Left lung (tissue), 14 donors: ENCODE measurements around the gene RFK. TPM values are rescaled to one million over a fixed set of nuclear protein-coding genes. Genes with fewer than 3 reads are reported as not detected.

Experiments
- ATAC-seq: fragments of 200-7000 bp; cut with Tn5 transposase; one replicate; pipeline ENCODE4 v1.9.1; 2020; ENCODE audit warnings: moderate library complexity
- DNase-seq, 4 donors: peaks; one replicate each; pipeline ENCODE4 v3.0.0-alpha.2; 2013 to 2020
- H3K27ac ChIP-seq, 2 donors: fragments of 200-600 bp; sonication (generic) in 1 of 2; one replicate each; pipeline versions ENCODE4 v1.5.0 to v1.8.0; 2020 to 2021
- H3K27me3 ChIP-seq, 2 donors: fragments of 200-600 bp; sonication (generic) in 1 of 2; one replicate each; pipeline versions ENCODE4 v1.5.0 to v1.8.0; 2020 to 2021
- H3K36me3 ChIP-seq, 2 donors: fragments of 200-600 bp; sonication (generic) in 1 of 2; one replicate each; pipeline versions ENCODE4 v1.5.0 to v1.8.0; 2020 to 2021
- H3K4me1 ChIP-seq, 2 donors: fragments of 200-600 bp; one replicate each; pipeline ENCODE4 v1.8.0; 2021
- H3K4me3 ChIP-seq, 2 donors: fragments of 200-600 bp; sonication (generic) in 1 of 2; one replicate each; pipeline versions ENCODE4 v1.5.0 to v1.8.0; 2020 to 2021; ENCODE audit warnings: mild to moderate bottlenecking in 1 of 2
- H3K9me3 ChIP-seq, 2 donors: fragments of 200-600 bp; sonication (generic) in 1 of 2; one replicate each; pipeline versions ENCODE4 v1.5.0 to v1.8.0; 2020 to 2021
- CTCF ChIP-seq, 2 donors: fragments of 200-600 bp; sonication (generic) in 1 of 2; IDR thresholded peaks; one replicate each; pipeline versions ENCODE4 v1.5.0 to v1.8.0; 2021; ENCODE audit warnings: antibody characterized with exemption in 2 of 2
- intact Hi-C, 2 donors: fragments of 100-400 bp; cut with DNase I; formaldehyde crosslinking; loops; one replicate each; pipeline versions ENCODE4 v1.11.2 to v1.14.2; 2022
- long read RNA-seq, 12 donors: library from polyadenylated mRNA in 2 of 12; unstranded in 2 of 12; transcript quantifications; one replicate each; pipeline ENCODE4 v2.0.0 and lab custom pipeline, GENCODE V29; 2019 to 2026
- polyA plus RNA-seq, 6 donors: library from polyadenylated mRNA; unstranded; fragments of 120-200 nt; gene quantifications; one replicate each; pipeline ENCODE4 v1.2.1, GENCODE V29; 2013; ENCODE audit not compliant: insufficient read length in 6 of 6
- total RNA-seq, 2 donors: library from RNA; stranded (reverse); fragmentation: NEBNext Ultra II Directional; extraction: Animal tissue kit (Norgen Biotek cat#: 25700); gene quantifications; one replicate each; pipeline ENCODE4 v1.2.1, GENCODE V29; 2021
- donor health status: DM: no; HTN: yes; CAD: no.
- donor health status: DM: no; HTN: no; CAD: no.

The RFK gene
- 10 to 100 TPM; 18.5 to 20.8 TPM for total RNA-seq
- 10 to 100 TPM; 15.4 to 23.3 (median 19.6) TPM for polyA plus RNA-seq
- long read RNA-seq, donor 1, transcript RFK-201 (4 exons, 2,684 nt), result major isoform, 9 of 9 reads
- long read RNA-seq, donor 1, partial matches to known transcripts, result 0 of 9 reads
- long read RNA-seq, donor 1, other reads (novel, unspliced or antisense), result 0 of 9 reads
- long read RNA-seq, donor 2, transcript RFK-201 (4 exons, 2,684 nt), result major isoform, 14 of 14 reads
- long read RNA-seq, donor 2, partial matches to known transcripts, result 0 of 14 reads
- long read RNA-seq, donor 2, other reads (novel, unspliced or antisense), result 0 of 14 reads
- long read RNA-seq, donor 3, transcript RFK-201 (4 exons, 2,684 nt), result major isoform, 13 of 13 reads
- long read RNA-seq, donor 3, partial matches to known transcripts, result 0 of 13 reads
- long read RNA-seq, donor 3, other reads (novel, unspliced or antisense), result 0 of 13 reads
- long read RNA-seq, donor 4, transcript RFK-201 (4 exons, 2,684 nt), result major isoform, 10 of 11 reads
- long read RNA-seq, donor 4, partial matches to known transcripts, result 1 of 11 reads
- long read RNA-seq, donor 4, other reads (novel, unspliced or antisense), result 0 of 11 reads
- long read RNA-seq, donor 5, transcript RFK-201 (4 exons, 2,684 nt), result major isoform, 10 of 10 reads
- long read RNA-seq, donor 5, partial matches to known transcripts, result 0 of 10 reads
- long read RNA-seq, donor 5, other reads (novel, unspliced or antisense), result 0 of 10 reads
- long read RNA-seq, donor 6, transcript RFK-201 (4 exons, 2,684 nt), result major isoform, 8 of 8 reads
- long read RNA-seq, donor 6, partial matches to known transcripts, result 0 of 8 reads
- long read RNA-seq, donor 6, other reads (novel, unspliced or antisense), result 0 of 8 reads
- long read RNA-seq, donor 7, partial matches to known transcripts, result 0 of 1 reads
- long read RNA-seq, donor 7, other reads (novel, unspliced or antisense), result 0 of 1 reads
- long read RNA-seq, donor 8, transcript RFK-201 (4 exons, 2,684 nt), result major isoform, 8 of 8 reads
- long read RNA-seq, donor 8, partial matches to known transcripts, result 0 of 8 reads
- long read RNA-seq, donor 8, other reads (novel, unspliced or antisense), result 0 of 8 reads
- long read RNA-seq, donor 9, partial matches to known transcripts, result 0 of 1 reads
- long read RNA-seq, donor 9, other reads (novel, unspliced or antisense), result 0 of 1 reads
- long read RNA-seq, donor 10, transcript RFK-201 (4 exons, 2,684 nt), result major isoform, 6 of 10 reads
- long read RNA-seq, donor 10, partial matches to known transcripts, result 0 of 10 reads
- long read RNA-seq, donor 10, other reads (novel, unspliced or antisense), result 3 of 10 reads
- long read RNA-seq, donor 11, transcript RFK-201 (4 exons, 2,684 nt), result major isoform, 51 of 58 reads
- long read RNA-seq, donor 11, partial matches to known transcripts, result 6 of 58 reads
- long read RNA-seq, donor 11, other reads (novel, unspliced or antisense), result 0 of 58 reads
- long read RNA-seq, donor 12, transcript RFK-201 (4 exons, 2,684 nt), result major isoform, 8 of 8 reads
- long read RNA-seq, donor 12, partial matches to known transcripts, result 0 of 8 reads
- long read RNA-seq, donor 12, other reads (novel, unspliced or antisense), result 0 of 8 reads

DNA sequence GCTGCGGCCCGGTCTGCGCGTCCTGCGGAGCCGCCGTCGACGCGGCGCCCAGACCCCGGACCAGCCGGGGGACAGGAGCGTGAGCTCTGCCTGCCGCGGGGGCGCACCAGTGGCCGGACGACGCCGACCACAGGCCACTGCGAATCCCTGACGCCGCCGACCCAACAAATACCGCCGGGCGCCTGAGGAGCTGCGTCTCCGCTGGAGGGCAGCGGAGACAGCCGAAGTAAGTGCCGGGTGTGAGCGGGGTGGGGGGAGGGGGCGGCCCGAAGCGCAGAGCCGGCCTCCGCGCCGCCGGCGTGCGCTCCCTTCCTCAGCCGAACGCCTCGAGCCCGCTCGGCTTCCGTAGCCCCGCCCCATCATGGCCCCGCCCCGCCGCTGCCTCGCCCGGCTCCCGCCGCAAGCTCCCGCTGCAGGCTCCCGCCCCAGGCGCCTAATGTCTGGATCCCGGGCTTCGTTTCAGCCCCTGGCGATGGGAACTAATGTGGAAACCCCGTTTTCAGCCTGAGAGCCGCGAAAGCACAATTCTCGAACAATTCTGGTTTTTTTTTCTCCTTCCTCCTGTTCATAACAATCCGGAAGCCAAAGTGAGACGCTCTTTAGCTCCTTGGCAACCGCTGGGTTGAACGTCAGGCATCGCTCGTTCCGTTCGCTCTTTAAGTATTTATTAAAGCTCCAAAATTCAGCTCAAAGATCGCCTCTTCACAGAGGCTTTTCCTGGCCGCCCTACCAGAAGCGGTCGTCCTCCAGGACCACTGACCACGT lies at the start of gene RFK:
TSS of gene RFK (minus strand) at position 232 of the 765 bp plus-strand sequence. CDS start 255 bp downstream, outside the sequence.
- Histone ChIP-seq H3K4me1 (peaks cover 0 to 32% of the 10 kb centered on the region in 2 donors), H3K36me3 (peaks cover 0 to 6% of the 10 kb centered on the region in 2 donors), H3K27ac (peak within 1 kb of the TSS; percentile 94 to 97), H3K9me3 (peaks cover 0 to 2% of the 10 kb centered on the region in 2 donors), H3K4me3 (peak within 1 kb of the TSS; percentile 77 to 98), H3K27me3 (no peaks in the 10 kb centered on the region)
- intact Hi-C loops, result no loop called here
- TF ChIP-seq CTCF (IDR thresholded peaks at IDR 0.05), result no peak
- DNase-seq, result peak; percentile 91 to 99 (median 96)
- peak; percentile 99 for ATAC-seq

- no peaks in the 10 kb centered on the region for H3K36me3 ChIP-seq
- H3K27ac ChIP-seq, result no peak overlapping the region
- H3K4me3 ChIP-seq, result no peak overlapping the region
- no peak for TF ChIP-seq CTCF (IDR thresholded peaks at IDR 0.05)
- DNase-seq (no peak), ATAC-seq (no peak)
- H3K4me1 ChIP-seq, result peaks cover 0 to 6% of the 10 kb centered on the region in 2 donors
- H3K27me3 ChIP-seq, result no peaks in the 10 kb centered on the region
- no peaks in the 10 kb centered on the region for H3K9me3 ChIP-seq
- intact Hi-C loops, result no loop called here
These were observed 49.7 kb upstream of the RFK start for GRCh38 chr9:76443887-76444286.

DNA sequence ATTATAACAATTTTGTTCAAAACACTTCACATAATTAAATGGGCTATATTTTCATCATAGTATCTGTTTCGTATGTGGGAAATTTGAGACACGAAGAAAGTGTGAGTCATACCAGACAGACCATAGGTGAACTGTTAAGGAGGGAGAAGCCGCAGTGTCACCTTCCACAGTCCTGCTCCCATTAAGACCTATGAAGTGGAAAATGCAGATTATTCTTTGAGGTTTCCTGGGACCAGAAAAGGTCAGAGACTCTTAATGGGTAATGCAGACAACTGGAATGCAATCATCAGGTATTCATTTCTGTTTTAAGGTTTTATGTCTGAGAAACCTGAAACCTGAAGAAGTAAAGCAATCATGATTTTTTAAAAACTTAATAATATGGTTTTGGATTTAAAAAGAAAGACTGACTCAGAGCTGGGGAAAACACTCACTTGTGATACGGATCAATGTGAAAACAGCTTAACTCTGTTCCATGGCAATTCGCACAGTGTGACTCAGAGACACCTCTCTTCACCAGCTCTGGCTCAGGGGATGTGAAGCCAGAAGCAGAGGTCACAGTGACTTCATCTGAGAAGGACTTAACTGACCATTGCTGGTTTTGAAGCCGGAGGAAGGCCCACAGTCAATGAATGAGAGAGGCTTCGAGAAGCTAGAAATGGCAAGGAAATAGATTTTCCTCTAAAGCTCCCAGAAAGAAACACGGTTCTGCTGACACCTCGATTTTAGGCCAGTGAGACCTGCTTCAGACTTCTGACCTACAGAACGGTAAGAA lies 47.5 kb upstream of the RFK start:
- ATAC-seq (no peak), DNase-seq (no peak)
- H3K27me3 ChIP-seq, result no peaks in the 10 kb centered on the region
- TF ChIP-seq CTCF (IDR thresholded peaks at IDR 0.05), result no peak
- intact Hi-C loops, result no loop called here
- H3K27ac ChIP-seq, result no peak overlapping the region
- H3K4me1 ChIP-seq, result no peaks in the 10 kb centered on the region
- H3K36me3 ChIP-seq, result no peaks in the 10 kb centered on the region
- no peaks in the 10 kb centered on the region for H3K9me3 ChIP-seq
- no peak overlapping the region for H3K4me3 ChIP-seq
